PC-3 (cell line): ENCODE results near the gene PEPD. TPM values are rescaled to one million over a fixed set of nuclear protein-coding genes. Genes with fewer than 3 reads are reported as not detected.

Experiments
- ATAC-seq: fragments of 200-7000 bp; cut with Tn5 transposase; 2 replicates; pipeline ENCODE4 v1.9.1; 2020; ENCODE audit warnings: mild to moderate bottlenecking, moderate library complexity
- BruUV-seq: library from RNA; stranded (reverse); fragments of 400-500 nt; replicated peaks from 2 replicates; lab custom pipeline; 2021; lab: Mats Ljungman, UMichigan
- CTCF ChIA-PET: fragments of 300-600 bp; sonication (Branson Sonifier 250); formaldehyde crosslinking; loops from one replicate; lab custom pipeline; 2022; ENCODE audit warnings: antibody characterized with exemption; lab: Charles Lee
- POLR2A ChIA-PET: fragments of 300-600 bp; sonication (Branson Sonifier 250); formaldehyde crosslinking; loops from one replicate; lab custom pipeline; 2022; ENCODE audit warnings: antibody characterized with exemption; ENCODE audit not compliant: unreplicated experiment; lab: Charles Lee
- DNase-seq: peaks from one replicate; pipeline ENCODE4 v3.0.0-alpha.2; 2015
- H2AFZ ChIP-seq: fragments of 300-600 bp; sonication (generic); 2 replicates; pipeline ENCODE4 v1.6.0; 2016; ENCODE audit warnings: antibody characterized with exemption, low read length
- H3F3A ChIP-seq: fragments of 300-600 bp; sonication (generic); one replicate; pipeline ENCODE4 v1.6.0; 2017; ENCODE audit warnings: antibody characterized with exemption, low read length, control low read depth, mild to moderate bottlenecking; ENCODE audit not compliant: unreplicated experiment
- H3K27ac ChIP-seq: fragments of 300-600 bp; sonication (generic); 2 replicates; pipeline ENCODE4 v1.5.1; 2016; ENCODE audit warnings: mild to moderate bottlenecking, low read length
- H3K27me3 ChIP-seq: fragments of 300-600 bp; sonication (generic); 2 replicates; pipeline ENCODE4 v1.6.1; 2016; ENCODE audit warnings: low read length, mixed read lengths
- H3K36me3 ChIP-seq: fragments of 300-600 bp; sonication (generic); 2 replicates; pipeline ENCODE4 v1.6.1; 2016; ENCODE audit warnings: low read depth, mixed run types, low read length, mixed read lengths
- H3K4me1 ChIP-seq: fragments of 300-600 bp; sonication (generic); 2 replicates; pipeline ENCODE4 v1.5.1; 2016; ENCODE audit warnings: low read length; ENCODE audit not compliant: insufficient read depth
- H3K4me2 ChIP-seq: fragments of 300-600 bp; sonication (generic); 2 replicates; pipeline ENCODE4 v1.6.0; 2016; ENCODE audit warnings: low read length
- H3K4me3 ChIP-seq: fragments of 300-600 bp; sonication (generic); 2 replicates; pipeline ENCODE4 v1.5.1; 2016; ENCODE audit warnings: mild to moderate bottlenecking, low read length, mixed read lengths
- H3K79me2 ChIP-seq: fragments of 300-600 bp; sonication (generic); 2 replicates; pipeline ENCODE4 v1.6.1; 2017; ENCODE audit warnings: low read length, mixed read lengths
- H3K9ac ChIP-seq: fragments of 300-600 bp; sonication (generic); 2 replicates; pipeline ENCODE4 v1.6.0; 2016; ENCODE audit warnings: mild to moderate bottlenecking, low read length
- H3K9me2 ChIP-seq: fragments of 300-600 bp; sonication (generic); replicated peaks from 2 replicates; pipeline ENCODE4 v1.6.1; 2016; ENCODE audit warnings: mixed run types, low read length, mixed read lengths
- H3K9me3 ChIP-seq: fragments of 300-600 bp; sonication (generic); 2 replicates; pipeline ENCODE4 v1.6.1; 2016; ENCODE audit warnings: low read length, mixed read lengths
- H4K20me1 ChIP-seq: fragments of 300-600 bp; sonication (generic); 2 replicates; pipeline ENCODE4 v1.6.1; 2016; ENCODE audit warnings: low read length, mixed read lengths
- EZH2 ChIP-seq: fragments of 300-600 bp; sonication (generic); IDR thresholded peaks from one replicate; pipeline ENCODE4 v1.6.1; 2017; ENCODE audit warnings: antibody characterized with exemption, mild to moderate bottlenecking, low read length; ENCODE audit not compliant: unreplicated experiment
- EZH2phosphoT487 ChIP-seq: fragments of 300-600 bp; sonication (generic); IDR thresholded peaks from 2 replicates; pipeline ENCODE4 v1.6.1; 2018; ENCODE audit warnings: mild to moderate bottlenecking, antibody characterized with exemption, low read length, borderline replicate concordance
- intact Hi-C: fragments of 100-400 bp; cut with micrococcal nuclease; formaldehyde crosslinking; loops from 2 replicates; pipeline ENCODE4 v1.9.0; 2023
- total RNA-seq: library from RNA; depleted of rRNA; stranded (reverse); fragments of >200 nt; gene quantifications from 2 replicates; pipeline ENCODE4 v1.2.3, GENCODE V29; 2014
- TF ChIP-seq, protein P1 (sequence below): fragments of 300-600 bp; sonication (generic); conservative IDR thresholded peaks from 2 replicates; pipeline ENCODE4 v1.5.1; 2017; ENCODE audit warnings: antibody characterized with exemption, low read depth, mild to moderate bottlenecking, low read length

Gene PEPD
- total RNA-seq, 1 experiment from 2014 or later, result 53.4 TPM

DNA sequence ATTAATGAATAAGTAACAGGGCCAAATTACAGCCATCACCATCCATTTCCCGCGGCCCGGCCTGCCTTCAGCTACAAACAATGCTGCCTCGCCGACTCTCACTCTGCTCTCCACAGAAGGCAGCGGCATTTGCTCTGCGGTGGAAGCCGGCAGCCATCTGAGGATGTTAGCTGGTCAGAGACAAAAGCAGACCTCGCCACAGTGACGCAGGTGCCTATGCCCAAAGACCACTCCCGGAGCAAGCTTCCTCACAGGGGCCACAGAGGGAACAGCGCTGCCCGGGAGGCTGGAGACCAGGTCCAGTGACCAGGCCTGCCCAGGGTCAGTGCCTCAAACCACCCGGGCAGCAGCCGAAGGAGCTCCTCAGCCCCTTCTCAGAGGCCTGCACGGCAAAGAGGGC is 16.4 kb downstream of the PEPD start:
- H3K27ac ChIP-seq, result no peak overlapping the region
- H2AFZ ChIP-seq, result no peak overlapping the region
- no peaks in the 10 kb centered on the region for H3K27me3 ChIP-seq
- no peak overlapping the region for H3K4me3 ChIP-seq
- BruUV-seq, result no TSS peak
- intact Hi-C loops, result no loop called here
- no peaks in the 10 kb centered on the region for H4K20me1 ChIP-seq
- TF ChIP-seq EZH2phosphoT487, result no peak
- TF ChIP-seq, protein P1, sequence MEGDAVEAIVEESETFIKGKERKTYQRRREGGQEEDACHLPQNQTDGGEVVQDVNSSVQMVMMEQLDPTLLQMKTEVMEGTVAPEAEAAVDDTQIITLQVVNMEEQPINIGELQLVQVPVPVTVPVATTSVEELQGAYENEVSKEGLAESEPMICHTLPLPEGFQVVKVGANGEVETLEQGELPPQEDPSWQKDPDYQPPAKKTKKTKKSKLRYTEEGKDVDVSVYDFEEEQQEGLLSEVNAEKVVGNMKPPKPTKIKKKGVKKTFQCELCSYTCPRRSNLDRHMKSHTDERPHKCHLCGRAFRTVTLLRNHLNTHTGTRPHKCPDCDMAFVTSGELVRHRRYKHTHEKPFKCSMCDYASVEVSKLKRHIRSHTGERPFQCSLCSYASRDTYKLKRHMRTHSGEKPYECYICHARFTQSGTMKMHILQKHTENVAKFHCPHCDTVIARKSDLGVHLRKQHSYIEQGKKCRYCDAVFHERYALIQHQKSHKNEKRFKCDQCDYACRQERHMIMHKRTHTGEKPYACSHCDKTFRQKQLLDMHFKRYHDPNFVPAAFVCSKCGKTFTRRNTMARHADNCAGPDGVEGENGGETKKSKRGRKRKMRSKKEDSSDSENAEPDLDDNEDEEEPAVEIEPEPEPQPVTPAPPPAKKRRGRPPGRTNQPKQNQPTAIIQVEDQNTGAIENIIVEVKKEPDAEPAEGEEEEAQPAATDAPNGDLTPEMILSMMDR, result no peak
- no peak for TF ChIP-seq EZH2
- H3F3A ChIP-seq, result no peaks in the 10 kb centered on the region
- no peak overlapping the region for H3K4me2 ChIP-seq
- H3K9me2 ChIP-seq, result no peaks in the 10 kb centered on the region
- CTCF ChIA-PET, result no interaction called here
- no peaks in the 10 kb centered on the region for H3K9me3 ChIP-seq
- POLR2A ChIA-PET, result no interaction called here
- no peaks in the 10 kb centered on the region for H3K79me2 ChIP-seq
- H3K9ac ChIP-seq, result no peak overlapping the region
- ATAC-seq, result no peak
- no peak for DNase-seq
- H3K4me1 ChIP-seq, result peaks cover 9% of the 10 kb centered on the region
- no peaks in the 10 kb centered on the region for H3K36me3 ChIP-seq

DNA sequence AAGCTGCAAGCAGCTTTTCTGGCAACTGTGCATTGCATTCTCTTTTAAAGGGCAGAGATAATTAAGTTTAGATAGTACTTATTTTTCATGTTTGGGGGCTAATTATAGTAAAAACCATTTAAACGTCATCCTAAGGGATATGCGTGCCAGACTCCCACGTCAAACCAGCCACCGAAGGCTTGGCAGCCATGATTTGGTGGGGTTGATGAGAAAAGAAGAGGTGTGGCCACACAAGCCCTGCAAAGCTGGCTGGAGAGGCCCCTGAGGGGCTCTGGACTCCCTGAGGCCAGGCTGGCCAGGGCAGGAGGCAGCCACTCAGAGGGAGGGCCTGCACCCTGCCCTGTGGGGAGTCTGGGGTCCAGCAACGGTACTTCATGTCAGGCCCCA is 17.5 kb downstream of the PEPD start:
- H3K4me3 ChIP-seq, result no peak overlapping the region
- POLR2A ChIA-PET, result no interaction called here
- no peak overlapping the region for H3K4me2 ChIP-seq
- no peaks in the 10 kb centered on the region for H3K9me2 ChIP-seq
- no peak overlapping the region for H3K27ac ChIP-seq
- DNase-seq (no peak), ATAC-seq (no peak)
- H3K36me3 ChIP-seq, result no peaks in the 10 kb centered on the region
- no peak overlapping the region for H3K9ac ChIP-seq
- CTCF ChIA-PET, result no interaction called here
- BruUV-seq, result no TSS peak
- H3K79me2 ChIP-seq, result no peaks in the 10 kb centered on the region
- H3F3A ChIP-seq, result no peaks in the 10 kb centered on the region
- intact Hi-C loops, result no loop called here
- no peaks in the 10 kb centered on the region for H3K27me3 ChIP-seq
- H2AFZ ChIP-seq, result no peak overlapping the region
- H3K9me3 ChIP-seq, result no peaks in the 10 kb centered on the region
- peaks cover 9% of the 10 kb centered on the region for H3K4me1 ChIP-seq
- no peak for TF ChIP-seq EZH2phosphoT487
- TF ChIP-seq, protein P1, result no peak
- no peak for TF ChIP-seq EZH2
- H4K20me1 ChIP-seq, result no peaks in the 10 kb centered on the region

DNA sequence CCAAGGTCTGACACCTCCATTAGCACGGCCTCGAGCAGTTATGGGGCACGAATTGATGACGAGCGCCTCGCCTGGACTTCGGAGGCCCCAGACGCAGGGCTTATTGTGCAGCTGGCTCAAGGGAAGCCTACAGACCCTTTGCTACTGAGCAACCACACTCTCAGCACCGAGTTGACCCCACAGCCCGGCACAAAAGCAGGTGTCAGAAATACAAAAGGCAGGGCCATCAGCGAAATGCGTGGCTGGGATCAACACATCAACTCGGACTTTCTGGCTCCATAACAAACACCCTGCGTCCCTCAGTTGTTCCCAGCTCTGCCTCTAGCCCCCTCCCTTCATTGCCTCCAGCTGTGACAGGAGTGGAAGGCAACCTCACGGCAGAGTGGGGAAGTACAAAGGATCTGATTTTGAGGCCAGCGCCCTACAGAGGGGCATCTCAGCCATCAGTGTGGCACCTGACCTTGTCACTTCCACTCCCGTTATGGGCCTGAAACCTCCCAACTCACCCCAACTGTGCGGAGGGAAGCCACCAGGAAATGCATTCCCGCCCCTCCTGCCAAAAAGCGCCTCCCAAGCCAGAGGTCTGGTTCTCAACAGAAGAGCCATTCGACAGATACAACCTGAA is 18.0 kb downstream of the PEPD start:
- Histone ChIP-seq H3K9me3 (no peaks in the 10 kb centered on the region), H3K27ac (no peak overlapping the region), H2AFZ (no peak overlapping the region), H3K4me2 (no peak overlapping the region), H3K27me3 (no peaks in the 10 kb centered on the region), H3K36me3 (no peaks in the 10 kb centered on the region), H3K9me2 (no peaks in the 10 kb centered on the region), H3K9ac (no peak overlapping the region), H3F3A (no peaks in the 10 kb centered on the region), H3K4me1 (peaks cover 9% of the 10 kb centered on the region), H3K79me2 (no peaks in the 10 kb centered on the region), H4K20me1 (no peaks in the 10 kb centered on the region), H3K4me3 (no peak overlapping the region)
- ChIA-PET CTCF (no interaction called here), POLR2A (no interaction called here)
- DNase-seq (no peak), ATAC-seq (no peak)
- intact Hi-C loops, result no loop called here
- no TSS peak for BruUV-seq
- TF ChIP-seq, protein P1, result no peak
- TF ChIP-seq EZH2phosphoT487, result no peak
- TF ChIP-seq EZH2, result no peak
